ENCODE measurements around the gene ICE2. TPM values are rescaled to one million over a fixed set of nuclear protein-coding genes. Genes with fewer than 3 reads are reported as not detected.

The ICE2 gene
- total RNA-seq, 4 donors from 2014 or later, result 14.6 to 34.9 (median 23.8) TPM

DNA sequence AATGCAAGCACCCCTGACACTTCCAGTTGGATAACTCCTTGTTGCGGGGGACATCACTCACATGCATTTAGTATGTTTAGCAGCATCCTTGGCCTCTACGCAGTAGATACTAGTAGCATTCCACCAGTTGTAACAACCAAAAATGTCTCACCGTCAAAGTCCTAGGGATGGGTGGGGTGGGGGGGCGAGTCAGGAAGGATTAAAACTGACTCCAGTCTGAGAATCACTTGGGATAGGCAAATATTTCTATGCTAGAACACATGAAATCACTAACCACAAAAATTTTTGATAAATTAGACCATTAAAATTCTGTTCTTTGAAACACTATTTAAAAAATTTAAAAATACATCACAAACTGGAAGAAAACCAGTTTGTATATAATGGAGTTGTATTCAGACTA lies 18.0 kb downstream of the ICE2 start:
- H3K4me1 ChIP-seq, result no peaks in the 10 kb centered on the region
- no peak overlapping the region for H3K4me3 ChIP-seq
- no peak overlapping the region for H3K27ac ChIP-seq
- H3K9me3 ChIP-seq, result no peaks in the 10 kb centered on the region
- peaks cover 0 to 54% of the 10 kb centered on the region in 2 donors for H3K36me3 ChIP-seq
- ATAC-seq, result no peak
- WGBS, 2 donors (ENCODE audit: low coverage in 1 of 2), result 93 to 100% methylated on average over 2 to 4 of the region's 4 CpGs
- TF ChIP-seq POLR2AphosphoS5 (IDR thresholded peaks at IDR 0.05), result no peak
- TF ChIP-seq POLR2A (IDR thresholded peaks at IDR 0.05), result no peak
- no peak for TF ChIP-seq EP300 (IDR thresholded peaks at IDR 0.05)
- TF ChIP-seq, protein P1, sequence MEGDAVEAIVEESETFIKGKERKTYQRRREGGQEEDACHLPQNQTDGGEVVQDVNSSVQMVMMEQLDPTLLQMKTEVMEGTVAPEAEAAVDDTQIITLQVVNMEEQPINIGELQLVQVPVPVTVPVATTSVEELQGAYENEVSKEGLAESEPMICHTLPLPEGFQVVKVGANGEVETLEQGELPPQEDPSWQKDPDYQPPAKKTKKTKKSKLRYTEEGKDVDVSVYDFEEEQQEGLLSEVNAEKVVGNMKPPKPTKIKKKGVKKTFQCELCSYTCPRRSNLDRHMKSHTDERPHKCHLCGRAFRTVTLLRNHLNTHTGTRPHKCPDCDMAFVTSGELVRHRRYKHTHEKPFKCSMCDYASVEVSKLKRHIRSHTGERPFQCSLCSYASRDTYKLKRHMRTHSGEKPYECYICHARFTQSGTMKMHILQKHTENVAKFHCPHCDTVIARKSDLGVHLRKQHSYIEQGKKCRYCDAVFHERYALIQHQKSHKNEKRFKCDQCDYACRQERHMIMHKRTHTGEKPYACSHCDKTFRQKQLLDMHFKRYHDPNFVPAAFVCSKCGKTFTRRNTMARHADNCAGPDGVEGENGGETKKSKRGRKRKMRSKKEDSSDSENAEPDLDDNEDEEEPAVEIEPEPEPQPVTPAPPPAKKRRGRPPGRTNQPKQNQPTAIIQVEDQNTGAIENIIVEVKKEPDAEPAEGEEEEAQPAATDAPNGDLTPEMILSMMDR (IDR thresholded peaks at IDR 0.05), result no peak
- H3K27me3 ChIP-seq, result no peaks in the 10 kb centered on the region

DNA sequence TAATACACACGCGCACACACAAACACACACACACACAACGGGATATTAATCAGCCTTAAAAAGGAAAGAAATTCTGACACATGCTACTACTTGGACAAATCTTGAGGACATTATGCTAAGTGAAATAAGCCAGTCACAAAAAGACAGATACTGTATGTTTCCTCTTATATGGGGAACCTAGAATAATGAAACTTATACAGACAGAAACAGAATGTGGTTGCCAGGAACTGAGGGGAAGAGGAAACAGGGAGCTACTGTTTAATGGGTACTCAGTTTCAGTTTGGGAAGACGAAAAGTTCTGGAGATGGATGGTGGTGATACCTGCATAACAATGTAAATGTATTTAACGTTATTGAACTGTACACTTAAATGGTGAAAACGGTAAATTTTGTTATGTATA lies 20.2 kb downstream of the ICE2 start:
- WGBS, 2 donors (ENCODE audit: low coverage in 1 of 2), result 88 to 93% methylated on average over 5 to 6 of the region's 6 CpGs

DNA sequence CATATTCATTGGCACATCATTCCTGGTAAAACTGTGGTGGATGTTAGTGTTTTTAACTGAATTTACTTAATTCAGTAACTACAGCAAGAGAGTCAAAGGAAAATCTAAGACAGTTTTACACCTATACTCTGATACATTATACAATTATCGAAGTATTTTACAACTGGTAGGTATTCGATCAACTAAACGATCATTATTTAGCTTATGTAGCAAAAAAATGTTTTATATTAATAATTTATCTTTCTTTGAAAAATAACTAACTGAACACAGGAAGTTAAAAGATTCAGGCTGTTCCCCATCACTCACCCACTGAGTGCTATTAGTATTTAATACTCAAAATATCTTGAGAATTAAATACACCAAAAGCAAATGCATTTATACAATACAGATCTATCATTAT lies 21.0 kb downstream of the ICE2 start:
- Histone ChIP-seq H3K4me3 (no peak overlapping the region), H3K4me1 (no peaks in the 10 kb centered on the region), H3K36me3 (peaks cover 0 to 53% of the 10 kb centered on the region in 2 donors), H3K27me3 (no peaks in the 10 kb centered on the region), H3K27ac (no peak overlapping the region), H3K9me3 (no peaks in the 10 kb centered on the region)
- TF ChIP-seq POLR2A (IDR thresholded peaks at IDR 0.05) (no peak), POLR2AphosphoS5 (IDR thresholded peaks at IDR 0.05) (no peak), EP300 (IDR thresholded peaks at IDR 0.05) (no peak)
- WGBS, 2 donors (ENCODE audit: low coverage in 1 of 2), result 81 to 85% methylated on average over 3 of the region's 3 CpGs
- ATAC-seq, result no peak

More for the DNA sequence above, 20.2 kb downstream of the ICE2 start:
- Histone ChIP-seq H3K27me3 (no peaks in the 10 kb centered on the region), H3K4me3 (no peak overlapping the region), H3K36me3 (peaks cover 0 to 53% of the 10 kb centered on the region in 2 donors), H3K4me1 (no peaks in the 10 kb centered on the region), H3K9me3 (no peaks in the 10 kb centered on the region), H3K27ac (no peak overlapping the region)
- TF ChIP-seq, protein P1 (IDR thresholded peaks at IDR 0.05), result no peak
- no peak for TF ChIP-seq EP300 (IDR thresholded peaks at IDR 0.05)
- no peak for TF ChIP-seq POLR2AphosphoS5 (IDR thresholded peaks at IDR 0.05)
- no peak for TF ChIP-seq POLR2A (IDR thresholded peaks at IDR 0.05)
- no peak for ATAC-seq

DNA sequence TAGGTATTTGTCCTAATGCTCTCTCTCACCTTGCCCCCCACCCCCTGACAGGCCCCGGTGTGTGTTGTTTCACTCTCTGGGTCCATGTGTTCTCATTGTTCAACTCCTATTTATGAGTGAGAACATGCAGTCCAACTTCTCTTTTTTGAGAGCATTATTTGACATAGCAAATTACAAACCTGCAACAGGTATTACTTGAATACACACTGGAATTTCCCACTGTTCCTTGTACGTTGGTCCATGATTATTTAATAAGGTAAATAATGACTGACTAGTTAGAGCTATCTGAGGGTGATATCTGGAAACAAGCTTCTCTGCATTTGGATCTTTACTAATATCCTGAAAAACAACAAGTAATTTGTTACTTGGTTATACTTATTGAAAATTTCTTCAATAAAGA lies 24.1 kb downstream of the ICE2 start:
- H3K27ac ChIP-seq, result no peak overlapping the region
- H3K36me3 ChIP-seq, result peaks cover 0 to 60% of the 10 kb centered on the region in 2 donors
- H3K4me1 ChIP-seq, result no peaks in the 10 kb centered on the region
- 78 to 87% methylated on average over 2 of the region's 2 CpGs for WGBS, 2 donors (ENCODE audit: low coverage in 1 of 2)
- no peak for ATAC-seq
- no peaks in the 10 kb centered on the region for H3K9me3 ChIP-seq
- H3K27me3 ChIP-seq, result no peaks in the 10 kb centered on the region
- no peak overlapping the region for H3K4me3 ChIP-seq
- no peak for TF ChIP-seq POLR2A (IDR thresholded peaks at IDR 0.05)
- no peak for TF ChIP-seq EP300 (IDR thresholded peaks at IDR 0.05)
- no peak for TF ChIP-seq POLR2AphosphoS5 (IDR thresholded peaks at IDR 0.05)
- TF ChIP-seq, protein P1 (IDR thresholded peaks at IDR 0.05), result no peak

DNA sequence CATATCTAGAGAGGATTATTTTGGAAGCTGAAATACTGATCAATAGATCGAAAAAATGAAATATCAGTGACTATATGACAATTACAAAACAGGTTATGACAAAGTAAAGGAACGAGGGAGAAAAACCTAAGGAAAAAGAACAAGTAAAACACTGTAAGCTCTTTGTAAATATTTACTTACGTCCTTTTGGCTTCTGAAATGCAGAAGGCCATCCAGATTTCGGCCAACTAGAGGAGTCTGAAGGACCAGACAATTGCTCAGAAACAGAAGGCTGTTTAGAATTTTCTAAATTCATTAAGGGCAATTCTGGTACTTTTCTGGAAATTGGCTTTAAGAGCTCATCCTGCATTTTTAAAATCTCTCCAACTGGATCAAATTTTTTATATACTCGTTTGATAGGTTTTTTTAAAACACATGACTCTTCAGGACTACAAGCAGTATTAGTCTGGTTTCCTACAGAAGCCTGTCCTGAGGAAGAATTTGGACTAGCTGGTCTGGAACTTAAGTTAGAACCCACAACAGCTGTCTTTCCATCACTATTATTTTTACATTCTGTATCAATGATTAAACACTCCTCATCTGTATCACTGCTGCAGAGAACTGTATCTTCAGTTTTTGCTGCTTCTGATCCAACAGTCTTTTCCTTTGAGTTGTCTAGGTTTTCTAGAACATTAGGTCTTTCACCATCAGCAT lies 30.1 kb downstream of the ICE2 start:
- Histone ChIP-seq H3K4me1 (peaks cover 0 to 3% (median 0%) of the 10 kb centered on the region in 3 donors), H3K36me3 (peaks cover 4 to 69% of the 10 kb centered on the region in 2 donors), H3K27ac (no peak overlapping the region), H3K27me3 (no peaks in the 10 kb centered on the region), H3K4me3 (no peak overlapping the region), H3K9me3 (no peaks in the 10 kb centered on the region)
- ATAC-seq, result no peak
- TF ChIP-seq POLR2A (IDR thresholded peaks at IDR 0.05) (no peak), POLR2AphosphoS5 (IDR thresholded peaks at IDR 0.05) (no peak), EP300 (IDR thresholded peaks at IDR 0.05) (no peak)
- TF ChIP-seq, protein P1 (IDR thresholded peaks at IDR 0.05), result no peak
- 51 to 60% methylated on average over 5 of the region's 5 CpGs for WGBS, 2 donors (ENCODE audit: low coverage in 1 of 2)
